H1 (cell line): ENCODE measurements around the gene TPRA1. TPM values are rescaled to one million over a fixed set of nuclear protein-coding genes. Genes with fewer than 3 reads are reported as not detected.

ENCODE experiments used
- CTCF ChIA-PET: fragments of 300-600 bp; sonication (Branson Sonifier 250); formaldehyde crosslinking; loops from one replicate; lab custom pipeline; 2021; ENCODE audit not compliant: partially characterized antibody; lab: Charles Lee
- POLR2A ChIA-PET: fragments of 300-600 bp; sonication (Branson Sonifier 250); formaldehyde crosslinking; loops from one replicate; lab custom pipeline; 2021; ENCODE audit warnings: inconsistent platforms; ENCODE audit not compliant: partially characterized antibody; lab: Charles Lee
- DNase-seq, 2 experiments: peaks; one replicate each; pipeline versions ENCODE4 v3.0.0 to v3.0.0-alpha.2; 2010 to 2022; ENCODE audit warnings: low spot score in 2 of 2, low read depth in 1 of 2, mixed read lengths in 1 of 2
- FAIRE-seq: peaks from 2 replicates; lab custom pipeline; 2011; peaks lifted over from hg19 to GRCh38; lab: Jason Lieb, UNC
- H2AFZ ChIP-seq: 2 replicates; pipeline ENCODE4 v1.8.1; 2012; ENCODE audit warnings: low read length, inconsistent platforms
- H2AK5ac ChIP-seq: 2 replicates; pipeline ENCODE4 v1.6.1; 2013; ENCODE audit warnings: low read depth, low read length
- H2BK120ac ChIP-seq: replicated peaks from 2 replicates; pipeline ENCODE3; 2013; ENCODE audit warnings: low read depth, low read length, inconsistent platforms
- H2BK12ac ChIP-seq: 2 replicates; pipeline ENCODE4 v1.6.1; 2013; ENCODE audit warnings: low read depth, low read length
- H2BK15ac ChIP-seq: 2 replicates; pipeline ENCODE4 v1.6.1; 2013; ENCODE audit warnings: low read length
- H2BK20ac ChIP-seq: 2 replicates; pipeline ENCODE4 v1.6.1; 2013; ENCODE audit warnings: low read length
- H2BK5ac ChIP-seq: 2 replicates; pipeline ENCODE4 v1.6.1; 2013; ENCODE audit warnings: low read depth, low read length
- H3K14ac ChIP-seq: 2 replicates; pipeline ENCODE4 v1.6.1; 2013; ENCODE audit warnings: inconsistent platforms; ENCODE audit not compliant: insufficient read length
- H3K18ac ChIP-seq: 2 replicates; pipeline ENCODE4 v1.6.1; 2013; ENCODE audit warnings: low read length; ENCODE audit errors: extremely low read depth
- H3K23ac ChIP-seq: 2 replicates; pipeline ENCODE4 v1.6.1; 2013; ENCODE audit warnings: inconsistent platforms; ENCODE audit not compliant: insufficient read length
- H3K23me2 ChIP-seq: 2 replicates; pipeline ENCODE4 v1.6.1; 2013; ENCODE audit warnings: low read depth, low read length
- H3K27ac ChIP-seq: 2 replicates; pipeline ENCODE4 v1.6.1; 2011; ENCODE audit warnings: low read depth, low read length, inconsistent platforms
- H3K27me3 ChIP-seq, 4 experiments: replicated peaks in 1 of 4; 1 replicate in 1 of 4; 2 replicates in 3 of 4; pipeline versions ENCODE4 v1.6.1 to v1.8.1; 2011 to 2013; ENCODE audit warnings: low read length in 3 of 4, mild to moderate bottlenecking in 3 of 4, inconsistent platforms in 2 of 4, mixed read lengths in 2 of 4, moderate library complexity in 1 of 4; ENCODE audit not compliant: control insufficient read depth in 3 of 4, insufficient read depth in 3 of 4; ENCODE audit errors: extremely low read depth in 1 of 4
- H3K36me3 ChIP-seq, 4 experiments: 2 replicates each; pipeline versions ENCODE4 v1.6.1 to v1.8.1; 2011 to 2013; ENCODE audit warnings: mild to moderate bottlenecking in 4 of 4, low read length in 3 of 4, moderate library complexity in 2 of 4, control low read depth in 1 of 4, inconsistent platforms in 1 of 4; ENCODE audit not compliant: insufficient read depth in 4 of 4, control insufficient read depth in 2 of 4
- H3K4ac ChIP-seq: replicated peaks from 2 replicates; pipeline ENCODE3; 2013; ENCODE audit warnings: low read length, low read depth, mixed read lengths, inconsistent platforms; ENCODE audit not compliant: insufficient read length
- H3K4me1 ChIP-seq, 4 experiments: replicated peaks in 1 of 4; 1 replicate in 1 of 4; 2 replicates in 3 of 4; pipeline versions ENCODE4 v1.6.1 to v1.8.1; 2011 to 2013; ENCODE audit warnings: low read length in 3 of 4, inconsistent platforms in 2 of 4, mixed read lengths in 1 of 4; ENCODE audit not compliant: insufficient read depth in 4 of 4, control insufficient read depth in 3 of 4
- H3K4me2 ChIP-seq, 2 experiments: 2 replicates each; pipeline versions ENCODE4 v1.6.1 to v1.8.1; 2011 to 2013; ENCODE audit warnings: low read depth in 2 of 2, low read length in 2 of 2, control low read depth in 1 of 2, inconsistent platforms in 1 of 2, mild to moderate bottlenecking in 1 of 2; ENCODE audit not compliant: insufficient read depth in 1 of 2
- H3K4me3 ChIP-seq, 4 experiments: fragments of 200-600, 300-600 bp in 1 of 4; sonication (generic), shearing (Covaris generic), sonication (Bioruptor Twin) in 1 of 4; 2 replicates each; pipeline versions ENCODE4 v1.5.1 to v1.8.1; 2011 to 2016; ENCODE audit warnings: low read length in 4 of 4, low read depth in 3 of 4, control low read depth in 2 of 4, inconsistent platforms in 2 of 4, mild to moderate bottlenecking in 2 of 4, mixed read lengths in 1 of 4, moderate library complexity in 1 of 4; ENCODE audit not compliant: insufficient read depth in 2 of 4; ENCODE audit errors: extremely low read depth in 1 of 4
- H3K56ac ChIP-seq: replicated peaks from 2 replicates; pipeline ENCODE3; 2013; ENCODE audit warnings: low read depth, mild to moderate bottlenecking, mixed read lengths, low read length, inconsistent platforms; ENCODE audit not compliant: insufficient read length
- H3K79me1 ChIP-seq: 2 replicates; pipeline ENCODE4 v1.6.1; 2013; ENCODE audit warnings: low read depth, low read length, control low read depth
- H3K79me2 ChIP-seq, 2 experiments: 2 replicates each; pipeline versions ENCODE4 v1.6.1 to v1.8.1; 2012 to 2013; ENCODE audit warnings: low read length in 2 of 2, mild to moderate bottlenecking in 2 of 2, inconsistent platforms in 1 of 2; ENCODE audit not compliant: insufficient read depth in 2 of 2, control insufficient read depth in 1 of 2
- H3K9ac ChIP-seq, 4 experiments: replicated peaks in 1 of 4; 1 replicate in 1 of 4; 2 replicates in 3 of 4; pipeline versions ENCODE4 v1.6.1 to v1.8.1; 2011 to 2013; ENCODE audit warnings: low read depth in 3 of 4, low read length in 3 of 4, control low read depth in 2 of 4, mild to moderate bottlenecking in 2 of 4, moderate library complexity in 2 of 4, inconsistent platforms in 1 of 4; ENCODE audit errors: extremely low read depth in 1 of 4
- H3K9me3 ChIP-seq, 2 experiments: 2 replicates each; pipeline versions ENCODE4 v1.6.1 to v1.8.1; 2012 to 2013; ENCODE audit warnings: mild to moderate bottlenecking in 2 of 2, moderate library complexity in 2 of 2, control low read depth in 1 of 2, inconsistent platforms in 1 of 2, low read depth in 1 of 2, low read length in 1 of 2, mixed read lengths in 1 of 2; ENCODE audit not compliant: insufficient read depth in 2 of 2
- H4K20me1 ChIP-seq, 2 experiments: replicated peaks in 1 of 2; 2 replicates each; pipeline versions ENCODE3 to v1.8.1; 2011 to 2013; ENCODE audit warnings: inconsistent platforms in 2 of 2, low read length in 2 of 2, mild to moderate bottlenecking in 1 of 2; ENCODE audit not compliant: insufficient read depth in 2 of 2, control insufficient read depth in 1 of 2
- H4K5ac ChIP-seq: 2 replicates; pipeline ENCODE4 v1.6.1; 2013; ENCODE audit warnings: low read length, low read depth, mixed read lengths, inconsistent platforms; ENCODE audit not compliant: insufficient read length
- H4K8ac ChIP-seq: 2 replicates; pipeline ENCODE4 v1.8.0; 2013; ENCODE audit warnings: mild to moderate bottlenecking, moderate library complexity, low read length, inconsistent platforms; ENCODE audit not compliant: insufficient read depth; ENCODE audit errors: extremely low read depth
- H4K91ac ChIP-seq: replicated peaks from 2 replicates; pipeline ENCODE3; 2013; ENCODE audit warnings: low read length, mixed read lengths, inconsistent platforms; ENCODE audit not compliant: insufficient read length
- BACH1 ChIP-seq: IDR thresholded peaks from 2 replicates; pipeline ENCODE4 v1.6.1; 2012; ENCODE audit warnings: low read length, improper control_type of control experiment
- CBX5 ChIP-seq: fragments of 300-800, 300-1000 bp; sonication (generic); IDR thresholded peaks from 2 replicates; pipeline ENCODE4 v1.7.1; 2016; ENCODE audit warnings: antibody characterized with exemption, low read length, low read depth
- EGR1 ChIP-seq: IDR thresholded peaks from 2 replicates; pipeline ENCODE4 v1.6.1; 2011; ENCODE audit warnings: low read depth, low read length, borderline replicate concordance
- JUN ChIP-seq: IDR thresholded peaks from 2 replicates; pipeline ENCODE4 v1.6.1; 2011; ENCODE audit warnings: low read depth, mild to moderate bottlenecking, improper control_type of control experiment, low read length
- PHF8 ChIP-seq: fragments of 200-600 bp; sonication (generic); conservative IDR thresholded peaks from 2 replicates; pipeline ENCODE4 v1.7.1; 2012; ENCODE audit warnings: low read depth, mild to moderate bottlenecking, inconsistent platforms, low read length, moderate library complexity
- RBBP5 ChIP-seq: IDR thresholded peaks from 2 replicates; pipeline ENCODE4 v1.7.1; 2012; ENCODE audit warnings: low read depth, mild to moderate bottlenecking, inconsistent platforms, low read length, moderate library complexity, borderline replicate concordance
- SIX5 ChIP-seq: IDR thresholded peaks from 2 replicates; pipeline ENCODE4 v1.6.1; 2011; ENCODE audit warnings: mild to moderate bottlenecking, low read depth, low read length
- SP2 ChIP-seq: IDR thresholded peaks from 2 replicates; pipeline ENCODE4 v1.6.1; 2012; ENCODE audit warnings: mild to moderate bottlenecking, low read length, inconsistent platforms
- WGBS, 2 experiments: shearing (Covaris generic) in 1 of 2; methylation state at CpG; one replicate each; pipeline versions ENCODE4 v1.1.6 to v1.1.7; 2013 to 2015; ENCODE audit warnings: low lambda C conversion rate in 2 of 2, mixed read lengths in 2 of 2, inconsistent platforms in 1 of 2, low coverage in 1 of 2, missing lambda C conversion rate in 1 of 2; ENCODE audit not compliant: insufficient replicate concordance in 2 of 2, insufficient coverage in 1 of 2, insufficient read length in 1 of 2; ENCODE audit errors: extremely low coverage in 1 of 2, missing lambda C conversion rate in 1 of 2; 5-methylcytosine and 5-hydroxymethylcytosine counted together
- polyA plus RNA-seq, 7 experiments: library from polyadenylated mRNA; depleted of rRNA in 3 of 7; stranded (reverse) in 5 of 7; unstranded in 2 of 7; fragments of >200 nt in 5 of 7; fragments of 200-250 nt in 2 of 7; gene quantifications; 1 replicate in 5 of 7; 2 replicates in 1 of 7; 4 replicates in 1 of 7; pipeline versions ENCODE4 v1.2.1 to v1.2.3, GENCODE V29; 2011 to 2013; ENCODE audit warnings: missing spikeins in 2 of 7, mixed read lengths in 2 of 7
- total RNA-seq: library from RNA; stranded (reverse); fragmentation: NEBNext Ultra II Directional; extraction: Animal tissue kit (Norgen Biotek cat#: 25700); gene quantifications from 2 replicates; pipeline ENCODE4 v1.2.1, GENCODE V29; 2021

Gene TPRA1
- total and polyA plus RNA-seq, 2 of the 8 experiments (the other 6 are each of a cell fraction or from before 2014, with no cell fraction given), result 18.8 to 38.5 TPM

DNA sequence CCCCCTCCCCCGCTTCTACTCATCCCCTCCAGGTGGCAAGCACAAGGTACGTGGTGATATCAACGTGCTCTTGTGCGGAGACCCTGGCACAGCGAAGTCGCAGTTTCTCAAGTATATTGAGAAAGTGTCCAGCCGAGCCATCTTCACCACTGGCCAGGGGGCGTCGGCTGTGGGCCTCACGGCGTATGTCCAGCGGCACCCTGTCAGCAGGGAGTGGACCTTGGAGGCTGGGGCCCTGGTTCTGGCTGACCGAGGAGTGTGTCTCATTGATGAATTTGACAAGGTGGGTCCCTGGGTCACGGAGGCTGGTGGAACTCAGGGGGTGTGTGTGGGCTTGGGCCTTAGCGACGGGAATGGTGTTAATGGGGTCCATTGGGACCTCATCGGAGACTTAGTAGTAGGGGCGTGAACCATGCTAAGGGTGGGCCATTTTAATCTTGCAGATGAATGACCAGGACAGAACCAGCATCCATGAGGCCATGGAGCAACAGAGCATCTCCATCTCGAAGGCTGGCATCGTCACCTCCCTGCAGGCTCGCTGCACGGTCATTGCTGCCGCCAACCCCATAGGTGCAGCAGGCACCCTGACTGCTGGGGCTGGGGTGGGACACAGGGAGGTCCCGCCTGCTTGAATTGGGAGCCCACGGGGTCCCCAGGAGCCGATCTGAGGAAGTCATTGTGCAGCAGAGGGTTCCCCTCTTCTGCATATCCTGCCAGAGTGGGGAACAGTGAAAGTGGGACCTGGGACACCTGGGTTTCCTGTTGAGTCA, 26.5 kb upstream of the TPRA1 start:
- Histone ChIP-seq H2BK20ac (no peak overlapping the region), H3K4me2 (no peak overlapping the region), H2BK120ac (no peak overlapping the region), H2BK5ac (no peak overlapping the region), H4K91ac (no peak overlapping the region), H4K5ac (no peak overlapping the region), H4K8ac (peak overlapping the region; percentile 63; the same call in 1 of the 2 replicates), H3K9ac (no peak overlapping the region), H2BK15ac (no peak overlapping the region), H3K4me1 (no peaks in the 10 kb centered on the region), H3K4ac (no peak overlapping the region), H3K79me2 (peaks cover 0 to 29% of the 10 kb centered on the region in 2 experiments; a peak in 2 of 4 replicates), H3K56ac (no peak overlapping the region), H3K27ac (no peak overlapping the region), H3K4me3 (no peak overlapping the region), H3K79me1 (peaks cover 4% of the 10 kb centered on the region; the same call in 1 of the 2 replicates), H3K9me3 (no peaks in the 10 kb centered on the region), H2AFZ (no peak overlapping the region), H3K23ac (no peak overlapping the region), H2AK5ac (no peak overlapping the region), H2BK12ac (no peak overlapping the region), H3K14ac (no peak overlapping the region), H4K20me1 (peaks cover 19 to 51% of the 10 kb centered on the region in 2 experiments), H3K23me2 (no peaks in the 10 kb centered on the region), H3K27me3 (no peaks in the 10 kb centered on the region), H3K18ac (no peak overlapping the region), H3K36me3 (peaks cover 73 to 98% (median 93%) of the 10 kb centered on the region in 4 experiments)
- WGBS, 2 experiments, result 95% methylated on average over 19 of the region's 26 CpGs; no CpG with 5 or more reads in 1 of the 2 experiments
- no peak for FAIRE-seq
- ChIA-PET POLR2A (interaction anchor here (2.4 to 8.6 kb wide), 4 partner anchors 10 to 19 kb away, joined by 15 to 182 read pairs (median 52); partner anchors contain the start of gene MCM2), CTCF (no interaction called here)
- no peak for DNase-seq
- no peak for TF ChIP-seq JUN
- TF ChIP-seq SP2, result no peak
- TF ChIP-seq SIX5, result no peak
- no peak for TF ChIP-seq PHF8
- TF ChIP-seq RBBP5, result no peak
- no peak for TF ChIP-seq CBX5
- no peak for TF ChIP-seq BACH1
- TF ChIP-seq EGR1, result no peak
